GM18867 (cell line): ENCODE measurements around the gene VWA3A.
"Not testable (repeated sequence)": the region's sequence is repeated elsewhere in the genome, so short reads cannot be mapped to it uniquely, and the experiment has no call there.

ENCODE experiments used
- ATAC-seq: cut with Tn5 transposase; IDR thresholded peaks from one replicate; pipeline ENCODE4 v1.9.1; 2021; ENCODE audit warnings: mild to moderate bottlenecking, moderate library complexity; ENCODE audit not compliant: unreplicated experiment

Gene VWA3A

DNA sequence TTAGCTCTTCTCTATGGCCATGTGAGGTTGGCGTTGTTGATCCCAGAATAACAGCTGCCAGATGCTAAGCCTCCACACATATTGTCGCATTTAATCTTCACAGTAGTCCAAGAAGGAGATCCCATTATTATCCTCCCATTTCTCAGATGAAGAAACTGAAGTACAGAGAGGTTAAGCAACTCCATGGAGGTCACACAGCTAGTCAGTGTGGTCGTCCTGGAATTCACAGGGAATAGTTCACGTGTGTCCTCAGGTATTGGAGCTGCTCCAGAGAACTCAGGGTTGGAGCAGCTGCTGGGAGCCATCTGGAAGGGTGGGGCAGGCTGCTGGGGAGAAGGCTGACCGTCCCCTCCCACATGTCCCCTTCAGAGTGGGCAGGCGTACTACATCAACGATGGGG is 89.5 kb downstream of the VWA3A start:
- ATAC-seq = no peak

DNA sequence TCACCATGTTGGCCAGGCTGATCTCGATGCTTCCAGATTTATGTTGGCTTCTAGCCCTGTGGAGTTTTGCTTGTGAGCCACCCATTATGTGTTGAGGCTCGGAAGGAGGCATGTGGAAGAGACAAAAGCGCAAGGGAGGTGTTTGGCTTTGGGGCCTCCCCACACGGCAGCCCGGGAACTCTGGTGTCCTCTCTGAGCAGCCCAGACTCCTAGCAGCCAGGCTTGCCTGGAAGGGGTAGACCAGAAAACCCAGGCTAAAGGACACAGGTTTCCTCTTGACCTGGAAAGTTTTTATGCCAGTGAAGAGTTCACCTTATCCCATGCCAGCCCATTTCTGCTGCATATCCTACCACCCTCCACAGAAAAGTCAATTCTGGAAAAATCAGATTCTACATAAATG is 91.0 kb downstream of the VWA3A start:
- no peak for ATAC-seq

DNA sequence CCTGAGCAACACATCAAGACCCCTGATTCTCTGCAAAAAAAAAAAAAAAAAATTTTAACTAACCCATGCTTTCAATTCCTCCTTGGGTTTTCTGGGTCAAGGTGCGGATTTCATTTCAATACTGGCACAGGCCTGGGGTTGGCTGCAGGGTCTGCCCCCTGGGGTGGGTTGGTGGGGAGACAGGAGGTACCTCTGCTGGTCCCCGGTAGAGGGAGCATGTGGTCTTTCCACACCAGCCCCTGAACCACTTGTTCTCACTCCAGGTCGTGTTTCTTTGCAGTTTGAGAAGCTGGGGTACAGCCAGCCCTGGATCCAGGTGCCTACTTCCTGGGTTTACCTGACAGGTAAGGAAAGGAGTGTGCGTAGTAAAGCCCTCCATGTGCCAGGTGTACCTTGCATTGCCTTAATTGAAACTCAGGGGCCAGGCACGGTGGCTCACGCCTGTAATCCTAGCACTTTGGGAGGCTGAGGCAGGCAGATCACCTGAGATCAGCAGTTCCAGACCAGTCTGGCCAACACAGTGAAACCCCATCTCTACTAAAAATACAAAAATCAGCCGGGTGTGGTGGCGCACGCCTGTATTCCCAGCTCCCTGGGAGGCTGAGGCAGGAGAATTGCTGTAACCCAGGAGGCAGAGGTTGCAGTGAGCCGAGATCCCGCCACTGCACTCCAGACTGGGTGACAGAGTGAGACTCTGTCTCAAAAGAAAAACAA is 91.7 kb downstream of the VWA3A start:
- ATAC-seq = no peak

DNA sequence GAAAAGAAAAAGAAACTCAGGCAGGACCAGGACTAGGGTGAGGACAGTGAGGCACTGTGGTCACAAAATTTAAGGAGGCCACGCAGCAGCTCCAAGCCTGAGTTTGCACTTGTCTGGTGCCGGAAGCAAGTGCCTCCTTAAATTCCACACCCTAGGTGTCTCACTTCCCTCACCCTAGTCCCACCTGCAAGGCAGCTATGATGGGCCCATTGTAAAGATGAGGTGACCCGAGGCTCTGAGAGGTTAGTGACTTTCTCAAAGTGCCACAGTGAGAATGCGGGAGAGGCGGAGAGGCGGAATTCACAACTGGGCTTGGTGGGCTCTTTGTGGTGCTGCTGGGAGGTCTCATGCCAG is 92.3 kb downstream of the VWA3A start:
- no peak for ATAC-seq

DNA sequence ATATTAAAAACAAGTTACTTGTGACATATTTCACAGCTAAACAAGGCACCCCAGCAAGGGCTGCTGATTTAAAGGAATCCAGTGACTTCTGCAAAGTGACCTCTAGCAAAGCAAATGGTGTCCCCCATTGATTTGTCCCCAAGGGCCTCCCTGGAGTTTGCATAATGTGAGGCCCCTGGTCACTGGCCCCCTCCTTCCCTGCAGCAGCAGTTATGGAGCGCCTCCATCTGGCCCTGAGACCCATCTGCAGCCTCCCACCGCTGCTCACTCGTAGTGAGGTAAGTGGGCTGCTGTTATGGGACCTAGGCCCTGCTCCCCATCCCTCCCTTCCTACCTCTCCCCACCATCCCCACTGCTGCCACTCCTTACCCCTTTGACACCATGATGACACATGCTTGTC is 94.2 kb downstream of the VWA3A start:
- ATAC-seq = no peak

DNA sequence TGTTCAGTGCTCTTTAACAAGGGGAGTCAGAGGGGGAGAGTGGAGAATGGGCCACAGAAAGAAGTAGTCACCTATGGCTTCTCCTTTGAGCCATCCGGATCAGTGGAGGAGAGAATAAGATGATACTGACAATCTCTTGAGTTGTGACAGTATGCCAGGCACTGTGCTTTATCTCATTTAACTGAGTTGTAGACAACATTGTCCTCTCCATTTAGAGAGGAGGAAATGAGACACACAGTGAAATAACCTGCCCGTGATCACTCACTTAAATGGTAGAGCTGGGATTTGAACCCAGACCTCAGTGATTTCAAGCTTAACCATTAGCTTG is 95.9 kb downstream of the VWA3A start:
- ATAC-seq = no peak

DNA sequence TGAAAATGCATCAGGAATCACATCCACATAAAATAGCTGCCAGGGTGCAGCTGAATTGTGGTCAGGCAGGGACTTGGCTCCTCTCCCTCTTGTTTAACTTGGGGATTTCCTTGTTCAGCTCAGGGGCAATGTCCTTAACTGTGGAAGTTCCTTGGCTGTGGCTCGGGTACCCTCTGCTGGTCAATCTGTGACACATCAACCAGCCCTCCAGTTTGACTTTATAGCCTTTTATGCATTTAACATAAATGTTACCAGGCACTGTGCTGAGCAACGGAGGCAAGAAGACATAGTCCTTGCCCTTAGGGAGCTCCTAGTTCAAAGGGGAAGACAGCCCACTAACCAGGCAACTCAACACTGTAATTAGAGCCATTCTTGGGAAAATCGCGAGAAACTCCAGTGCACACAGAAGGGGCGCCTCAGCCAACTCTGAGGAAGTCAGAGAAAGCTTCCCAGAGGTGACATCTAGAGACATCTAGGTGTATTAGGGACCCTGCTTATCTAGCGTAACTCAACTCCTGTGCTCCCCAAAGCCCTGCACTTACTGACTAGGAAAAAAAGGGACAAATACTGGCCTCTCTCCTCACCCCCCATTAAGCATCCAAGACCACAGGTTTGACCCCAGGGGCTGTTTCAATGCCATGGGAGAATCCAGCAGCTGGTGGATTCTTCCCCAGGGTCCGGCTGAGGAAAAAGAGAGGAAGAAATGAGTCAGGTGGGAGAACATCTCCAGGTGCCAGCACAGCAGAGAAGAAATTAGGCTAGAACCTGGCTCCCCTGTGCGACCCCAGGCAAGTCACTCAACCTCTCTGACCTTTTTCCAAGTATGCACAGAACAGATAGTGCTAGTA is 96.5 kb downstream of the VWA3A start:
- no peak for ATAC-seq

DNA sequence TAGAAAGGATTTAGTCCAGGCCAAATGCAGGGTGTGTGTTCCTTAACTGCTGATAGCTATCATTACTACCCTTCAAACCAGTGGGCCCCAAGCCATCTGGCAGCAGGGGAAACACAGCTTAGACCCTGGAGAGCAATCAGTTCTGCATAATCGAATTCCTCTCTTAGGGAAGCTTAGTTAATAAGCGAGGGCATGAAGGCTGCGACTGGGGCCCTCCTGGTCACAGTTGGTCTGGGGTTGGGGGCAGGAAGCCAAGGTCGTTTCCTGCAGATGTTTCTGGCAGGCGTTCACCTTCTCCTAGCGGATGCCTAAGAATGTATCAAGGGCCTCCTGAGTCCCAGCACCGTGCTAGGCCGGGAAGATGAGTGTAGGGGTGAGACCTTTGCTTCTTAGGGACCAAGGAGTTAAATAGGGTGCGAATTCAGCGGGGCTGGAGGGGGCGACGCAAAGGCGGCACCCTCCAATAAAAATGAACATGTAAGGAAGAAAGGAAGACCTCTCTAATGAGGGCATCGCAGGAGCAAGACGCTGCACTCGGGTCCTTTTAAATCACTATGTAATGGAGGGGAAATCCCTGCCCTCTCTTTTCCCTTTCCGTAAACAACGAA is 97.2 kb downstream of the VWA3A start:
- no peak for ATAC-seq

DNA sequence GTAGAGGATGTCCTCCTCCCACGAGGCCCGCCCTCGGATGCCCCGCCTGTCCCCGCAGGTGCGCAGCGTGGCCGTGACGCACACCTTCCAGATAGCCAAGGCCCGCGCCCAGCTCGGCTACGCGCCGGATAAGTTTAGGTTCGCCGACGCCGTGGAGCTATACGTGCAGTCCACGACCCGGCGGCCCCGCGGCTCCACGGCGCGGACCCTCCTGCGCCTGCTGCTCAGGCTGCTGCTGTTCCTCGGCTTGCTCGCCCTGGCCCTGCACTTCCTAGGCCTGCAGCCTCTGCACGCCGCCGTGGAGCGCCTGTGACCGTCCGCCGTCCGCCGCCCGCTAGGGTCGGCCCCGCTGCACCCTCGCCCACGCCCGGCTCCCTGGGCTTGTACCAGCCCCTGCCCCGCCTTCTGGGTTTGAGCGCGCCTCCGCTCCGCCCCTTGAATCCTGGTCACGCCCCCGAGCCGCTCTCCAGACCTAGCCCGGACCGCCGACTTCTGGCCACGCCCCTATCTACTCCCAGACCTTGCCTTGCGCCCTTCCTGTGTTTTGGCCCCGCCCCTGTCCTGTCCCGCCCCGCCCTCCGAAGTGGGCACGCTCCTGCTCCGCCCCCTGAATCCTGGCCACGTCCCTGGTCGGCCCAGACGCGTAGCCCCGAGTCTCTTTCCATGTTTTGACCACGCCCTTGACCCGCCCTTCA is 97.9 kb downstream of the VWA3A start:
- peak; percentile 66 for ATAC-seq

DNA sequence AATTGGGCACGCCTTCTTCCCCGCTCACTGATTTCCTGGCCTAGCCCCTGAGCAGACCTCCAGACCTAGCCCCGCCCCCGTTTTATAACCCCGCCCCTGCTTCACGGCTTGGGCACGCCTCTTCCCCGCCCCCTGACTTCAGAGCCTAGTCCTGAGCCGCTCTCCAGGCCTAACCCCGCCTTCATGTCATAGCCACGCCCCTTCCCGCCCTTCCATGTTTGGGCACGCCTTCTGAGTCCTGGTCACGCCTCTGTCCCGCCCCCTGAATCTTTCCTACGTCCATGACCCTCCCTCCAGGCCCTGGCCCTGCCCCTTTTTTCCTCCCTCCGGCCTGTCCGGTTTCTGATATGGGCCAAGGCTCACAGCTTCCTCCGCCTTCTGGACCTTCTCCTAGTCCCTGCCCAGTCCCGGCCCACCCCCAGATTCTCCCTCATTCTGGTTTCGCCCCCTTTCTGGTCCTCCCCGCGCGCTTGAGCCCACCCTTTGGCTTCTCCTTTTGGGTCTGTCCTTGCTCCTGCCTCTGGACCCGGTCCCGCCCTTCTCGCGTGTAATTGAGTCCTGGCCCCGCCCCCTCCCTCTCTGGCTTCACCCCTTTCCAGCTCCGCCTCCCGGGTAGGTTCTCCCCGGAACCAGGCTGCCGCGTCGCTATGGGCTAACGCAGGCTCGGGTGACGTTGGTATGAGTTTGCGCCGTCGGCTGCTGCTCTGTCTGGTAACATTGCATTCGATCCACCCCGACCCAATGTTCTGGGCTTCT is 98.6 kb downstream of the VWA3A start:
- ATAC-seq = peak; percentile 49

DNA sequence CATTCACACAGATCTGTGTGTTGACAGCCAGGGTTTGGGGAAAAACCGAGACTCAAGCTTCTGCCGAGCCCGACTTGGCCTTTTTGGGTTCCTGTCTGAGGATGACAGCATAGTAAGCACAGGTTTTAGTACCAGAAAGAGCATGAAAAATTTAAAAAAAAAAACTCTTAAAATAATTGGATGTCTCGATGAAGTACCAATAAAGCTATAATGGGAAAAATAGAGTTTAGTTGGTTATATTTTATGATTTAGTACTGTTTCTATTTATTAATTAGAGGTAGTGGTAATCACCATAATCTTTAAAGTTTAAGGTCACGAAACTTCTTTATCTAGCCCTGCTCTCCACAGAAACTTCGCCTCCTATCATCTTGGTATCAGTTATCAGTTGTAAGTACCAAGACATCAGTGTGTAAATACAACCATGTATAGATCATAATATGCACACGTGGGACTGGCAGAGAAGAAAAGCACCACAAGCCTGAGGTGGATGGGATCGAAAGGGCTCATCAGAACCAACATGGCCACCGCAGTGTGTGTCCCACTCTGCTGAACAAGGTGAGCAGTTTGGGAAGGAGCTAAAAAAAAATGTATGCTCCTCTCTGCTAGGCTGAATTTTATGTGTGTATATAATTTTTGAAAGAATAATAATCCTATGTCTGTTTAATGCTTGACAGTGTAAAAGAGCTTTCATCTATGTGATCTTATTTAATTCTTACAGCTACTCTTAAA is 99.4 kb downstream of the VWA3A start:
- no peak for ATAC-seq

DNA sequence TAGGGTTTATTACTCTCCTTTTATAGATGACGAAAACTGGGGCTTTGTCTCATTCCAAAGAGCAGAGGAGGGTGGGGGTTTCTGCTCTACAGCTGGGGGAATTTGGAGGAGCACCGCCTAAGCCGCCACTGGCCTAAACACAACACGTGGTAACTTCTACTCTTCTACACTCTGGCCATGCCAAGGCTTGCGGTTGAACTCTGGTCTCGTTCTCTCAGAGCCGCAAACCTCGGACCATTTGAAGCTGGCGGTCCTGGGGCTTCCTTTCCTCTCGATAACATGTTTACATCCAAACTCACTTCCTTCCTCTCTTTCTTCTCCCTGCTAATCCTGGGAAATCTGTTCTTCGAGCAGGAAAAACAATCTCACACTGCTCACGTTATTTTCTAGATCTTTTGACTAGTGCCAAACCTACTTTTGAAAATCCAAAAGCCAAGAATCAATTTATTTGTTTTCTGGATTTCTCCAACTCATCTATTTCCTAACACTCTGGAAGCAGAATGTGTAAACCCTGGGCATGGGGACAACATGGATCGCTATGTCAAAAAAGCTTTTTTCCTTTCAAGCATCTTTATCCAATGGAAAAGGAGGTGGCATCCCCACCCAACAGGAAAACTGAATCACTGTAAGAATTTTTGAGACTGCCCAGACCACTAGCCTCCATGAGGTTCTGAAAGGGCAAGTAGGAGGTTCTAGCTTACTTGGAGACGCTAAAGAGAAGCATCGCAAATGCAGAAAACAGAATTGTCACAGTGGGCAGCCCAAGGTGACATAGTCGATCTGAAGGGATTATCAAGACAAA is 100.1 kb downstream of the VWA3A start:
- ATAC-seq = peak; percentile 20

DNA sequence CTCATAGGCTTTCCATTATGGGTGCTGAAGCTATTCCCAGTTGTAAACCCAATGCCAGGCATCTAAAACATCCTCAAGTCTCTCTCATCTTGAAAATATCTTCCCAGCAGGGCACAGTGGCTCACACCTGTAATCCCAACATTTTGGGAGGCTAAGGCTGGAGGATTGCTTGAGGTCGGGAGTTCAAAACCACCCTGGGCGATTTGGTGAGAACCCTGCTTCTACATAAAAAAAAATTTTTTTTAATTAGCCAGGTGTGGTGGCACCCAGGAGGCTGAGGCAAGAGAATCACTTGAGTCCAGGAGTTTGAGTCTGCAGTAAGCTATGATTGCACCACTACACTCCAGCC is 100.7 kb downstream of the VWA3A start:
- no peak for ATAC-seq

DNA sequence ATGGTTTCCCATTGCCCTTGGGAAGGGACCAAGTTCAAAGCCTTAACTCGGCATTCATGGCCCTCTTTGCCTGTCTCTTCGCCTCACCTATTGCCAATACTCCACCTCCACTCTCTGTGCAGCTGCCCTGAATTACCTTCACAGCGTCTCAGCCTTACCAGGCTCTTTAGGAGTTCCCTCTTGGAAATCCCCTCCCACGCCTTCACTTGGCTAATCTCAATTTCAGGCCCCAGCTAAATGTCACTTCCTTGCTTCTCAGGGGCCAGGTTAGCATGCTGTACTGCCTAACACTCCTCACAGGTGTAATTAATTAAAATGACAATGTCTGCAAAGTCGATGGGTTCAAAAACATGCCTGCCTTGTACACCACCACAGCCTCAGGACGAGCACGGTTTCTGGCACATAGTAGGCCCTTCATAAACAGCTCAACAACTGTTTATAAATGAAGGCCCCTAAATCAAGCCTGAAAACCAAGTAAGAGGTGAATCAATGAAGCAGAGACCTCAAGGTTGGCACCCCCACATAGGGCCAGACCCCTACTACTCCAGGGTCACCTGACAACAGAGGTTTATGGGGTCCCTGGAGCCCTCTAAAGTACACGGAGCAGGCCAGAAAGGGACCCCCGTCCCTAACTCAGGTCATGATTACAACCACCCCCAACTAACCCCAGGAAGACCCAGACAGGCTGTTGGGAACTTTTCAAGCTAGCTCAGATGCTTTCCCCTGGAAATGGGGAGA is 102.5 kb downstream of the VWA3A start:
- ATAC-seq = no peak

DNA sequence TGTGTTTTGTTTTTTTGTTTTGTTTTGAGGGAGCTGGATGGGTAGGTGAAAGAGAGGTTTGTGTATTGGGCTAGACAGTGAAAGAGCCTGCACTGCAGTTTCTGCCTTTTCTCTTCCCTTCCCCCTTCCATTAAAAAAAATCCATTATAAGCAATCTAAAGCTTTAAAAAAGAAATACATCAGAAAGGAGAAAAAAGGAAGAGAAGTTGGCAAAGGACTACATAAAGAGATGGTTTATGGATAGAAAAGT is 103.0 kb downstream of the VWA3A start:
- no peak for ATAC-seq

DNA sequence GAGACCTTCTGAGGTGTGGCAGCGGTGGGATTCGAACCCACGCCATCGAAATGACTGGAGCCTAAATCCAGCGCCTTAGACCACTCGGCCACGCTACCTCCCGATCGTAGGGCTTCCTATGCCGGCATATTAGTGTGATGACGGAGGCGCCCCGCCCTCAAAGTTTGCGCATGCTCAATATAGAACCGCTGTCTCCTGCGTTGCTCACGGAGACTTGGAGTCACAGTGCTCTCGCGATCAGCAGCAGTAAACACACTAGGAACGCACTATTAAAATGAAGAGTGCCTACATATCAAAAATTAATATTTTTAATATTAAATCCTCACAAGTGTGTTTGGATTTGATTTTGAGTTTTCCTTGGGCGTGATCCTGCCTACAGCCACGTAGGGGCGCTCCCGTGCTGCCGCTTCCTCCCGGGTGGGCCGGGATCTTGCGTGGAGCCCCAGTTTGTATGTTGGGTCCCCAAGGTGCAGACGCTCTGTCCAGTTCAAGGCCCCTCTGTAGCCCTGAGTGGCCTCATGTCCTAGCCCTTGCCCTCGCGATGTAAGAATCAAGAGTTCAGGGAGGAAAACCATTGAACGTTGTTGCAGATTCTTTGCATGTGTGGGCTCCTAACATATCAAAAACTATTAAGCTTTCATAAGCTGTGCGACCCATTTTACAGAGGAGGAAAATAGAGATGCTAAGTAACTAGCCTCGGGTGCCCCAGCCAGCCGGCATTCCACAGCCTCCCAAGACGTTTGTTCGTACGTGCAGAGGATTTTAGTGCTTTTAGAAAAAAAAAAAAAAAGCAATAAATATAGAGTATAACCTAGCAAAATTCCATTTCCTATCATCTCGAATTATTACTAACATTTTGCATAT is 103.6 kb downstream of the VWA3A start:
- ATAC-seq = peak; percentile 23

DNA sequence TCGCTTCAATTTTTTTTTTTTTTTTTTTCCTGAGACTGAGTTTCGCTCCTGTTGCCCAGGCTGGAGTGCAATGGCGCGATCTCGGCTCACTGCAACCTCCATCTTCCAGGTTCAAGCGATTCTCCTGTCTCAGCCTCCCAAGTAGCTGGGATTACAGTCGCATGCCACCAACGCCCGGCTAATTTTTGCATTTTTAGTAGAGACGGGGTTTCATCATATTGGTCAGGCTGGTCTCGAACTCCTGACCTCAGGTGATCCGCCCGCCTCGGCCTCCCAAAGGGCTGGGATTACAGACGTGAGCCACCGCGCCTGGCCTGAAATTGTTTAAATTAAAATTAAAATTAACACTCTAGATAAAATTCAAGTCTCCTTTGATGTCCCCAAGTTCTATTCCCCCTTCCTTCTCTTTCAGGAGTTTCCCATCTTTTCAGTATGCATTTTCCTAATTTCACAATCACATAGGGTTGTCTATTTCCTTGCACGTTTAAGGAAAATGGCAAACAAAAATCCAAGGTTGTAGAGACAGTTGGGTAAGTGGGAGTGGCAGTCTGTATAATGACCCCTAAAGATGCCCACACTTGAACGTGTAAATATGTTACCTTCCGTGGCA is 104.3 kb downstream of the VWA3A start:
- not testable (repeated sequence) for ATAC-seq
